Colonic mucosa (tissue), 4 donors: ENCODE data around the gene LBR. TPM values are rescaled to one million over a fixed set of nuclear protein-coding genes. Genes with fewer than 3 reads are reported as not detected.

ENCODE experiments used
- DNase-seq: peaks from one replicate; pipeline ENCODE4 v3.0.0-alpha.2; 2020
- H3K27ac ChIP-seq: fragments of 200-600 bp; one replicate; pipeline ENCODE4 v1.8.0; 2021
- H3K27me3 ChIP-seq: fragments of 200-600 bp; one replicate; pipeline ENCODE4 v1.8.0; 2021
- H3K36me3 ChIP-seq: fragments of 200-600 bp; one replicate; pipeline ENCODE4 v1.8.0; 2021
- H3K4me1 ChIP-seq: fragments of 200-600 bp; one replicate; pipeline ENCODE4 v1.8.0; 2021; ENCODE audit warnings: mild to moderate bottlenecking
- H3K4me3 ChIP-seq: fragments of 200-600 bp; one replicate; pipeline ENCODE4 v1.8.0; 2021
- H3K9ac ChIP-seq, 2 donors: one replicate each; pipeline ENCODE4 v1.7.0; 2013; ENCODE audit warnings: control low read depth in 2 of 2, low read depth in 2 of 2, low read length in 2 of 2
- H3K9me3 ChIP-seq: fragments of 200-600 bp; one replicate; pipeline ENCODE4 v1.8.0; 2021
- intact Hi-C: fragments of 100-400 bp; cut with DNase I; formaldehyde crosslinking; loops from one replicate; pipeline ENCODE4 v1.14.1; 2022
- total RNA-seq, 2 donors: library from RNA; stranded (reverse); fragmentation: NEBNext Ultra II Directional in 1 of 2; extraction: Animal tissue kit (Norgen Biotek cat#: 25700) in 1 of 2; gene quantifications; one replicate each; pipeline ENCODE4 v1.2.1, GENCODE V29; 2021
- TF ChIP-seq, protein P1 (sequence below): fragments of 200-600 bp; IDR thresholded peaks from one replicate; pipeline ENCODE4 v1.8.0; 2022; ENCODE audit warnings: antibody characterized with exemption, mild to moderate bottlenecking
- donor health status: healthy.
- donor health status: DM: no; HTN: no; CAD: no.
- donor health status: DM: no; HTN: no; CAD: no.

Gene LBR
- total RNA-seq, 2 donors from 2014 or later, result 111 to 147 TPM

DNA sequence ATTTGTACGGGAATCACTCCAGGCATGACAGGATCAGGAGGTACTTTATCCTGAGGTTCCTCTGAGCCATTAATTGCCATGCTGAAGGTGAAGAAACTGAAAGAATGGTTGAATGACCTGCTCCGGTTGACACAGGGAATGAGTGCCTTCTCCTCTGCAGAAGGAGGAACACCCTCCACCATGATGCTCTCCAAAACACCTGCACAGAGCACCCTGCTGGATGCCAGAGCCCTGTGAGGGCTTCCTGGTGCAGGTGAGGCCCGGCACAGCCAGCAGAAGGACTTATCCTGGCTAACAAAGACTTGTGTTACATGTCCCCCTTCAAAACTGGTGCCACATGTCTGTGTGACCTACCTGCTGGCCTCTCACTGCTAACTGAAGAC lies 14.3 kb upstream of the LBR start:
- intact Hi-C loops, result no loop called here
- H3K4me3 ChIP-seq, result no peak overlapping the region
- peak overlapping the region in 1 of 2 donors; percentile 77 for H3K9ac ChIP-seq
- H3K4me1 ChIP-seq, result peaks cover 36% of the 10 kb centered on the region
- no peaks in the 10 kb centered on the region for H3K27me3 ChIP-seq
- H3K36me3 ChIP-seq, result no peaks in the 10 kb centered on the region
- peak overlapping the region; percentile 87 for H3K27ac ChIP-seq
- H3K9me3 ChIP-seq, result no peaks in the 10 kb centered on the region
- TF ChIP-seq, protein P1, sequence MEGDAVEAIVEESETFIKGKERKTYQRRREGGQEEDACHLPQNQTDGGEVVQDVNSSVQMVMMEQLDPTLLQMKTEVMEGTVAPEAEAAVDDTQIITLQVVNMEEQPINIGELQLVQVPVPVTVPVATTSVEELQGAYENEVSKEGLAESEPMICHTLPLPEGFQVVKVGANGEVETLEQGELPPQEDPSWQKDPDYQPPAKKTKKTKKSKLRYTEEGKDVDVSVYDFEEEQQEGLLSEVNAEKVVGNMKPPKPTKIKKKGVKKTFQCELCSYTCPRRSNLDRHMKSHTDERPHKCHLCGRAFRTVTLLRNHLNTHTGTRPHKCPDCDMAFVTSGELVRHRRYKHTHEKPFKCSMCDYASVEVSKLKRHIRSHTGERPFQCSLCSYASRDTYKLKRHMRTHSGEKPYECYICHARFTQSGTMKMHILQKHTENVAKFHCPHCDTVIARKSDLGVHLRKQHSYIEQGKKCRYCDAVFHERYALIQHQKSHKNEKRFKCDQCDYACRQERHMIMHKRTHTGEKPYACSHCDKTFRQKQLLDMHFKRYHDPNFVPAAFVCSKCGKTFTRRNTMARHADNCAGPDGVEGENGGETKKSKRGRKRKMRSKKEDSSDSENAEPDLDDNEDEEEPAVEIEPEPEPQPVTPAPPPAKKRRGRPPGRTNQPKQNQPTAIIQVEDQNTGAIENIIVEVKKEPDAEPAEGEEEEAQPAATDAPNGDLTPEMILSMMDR, result no peak
- DNase-seq, result no peak

DNA sequence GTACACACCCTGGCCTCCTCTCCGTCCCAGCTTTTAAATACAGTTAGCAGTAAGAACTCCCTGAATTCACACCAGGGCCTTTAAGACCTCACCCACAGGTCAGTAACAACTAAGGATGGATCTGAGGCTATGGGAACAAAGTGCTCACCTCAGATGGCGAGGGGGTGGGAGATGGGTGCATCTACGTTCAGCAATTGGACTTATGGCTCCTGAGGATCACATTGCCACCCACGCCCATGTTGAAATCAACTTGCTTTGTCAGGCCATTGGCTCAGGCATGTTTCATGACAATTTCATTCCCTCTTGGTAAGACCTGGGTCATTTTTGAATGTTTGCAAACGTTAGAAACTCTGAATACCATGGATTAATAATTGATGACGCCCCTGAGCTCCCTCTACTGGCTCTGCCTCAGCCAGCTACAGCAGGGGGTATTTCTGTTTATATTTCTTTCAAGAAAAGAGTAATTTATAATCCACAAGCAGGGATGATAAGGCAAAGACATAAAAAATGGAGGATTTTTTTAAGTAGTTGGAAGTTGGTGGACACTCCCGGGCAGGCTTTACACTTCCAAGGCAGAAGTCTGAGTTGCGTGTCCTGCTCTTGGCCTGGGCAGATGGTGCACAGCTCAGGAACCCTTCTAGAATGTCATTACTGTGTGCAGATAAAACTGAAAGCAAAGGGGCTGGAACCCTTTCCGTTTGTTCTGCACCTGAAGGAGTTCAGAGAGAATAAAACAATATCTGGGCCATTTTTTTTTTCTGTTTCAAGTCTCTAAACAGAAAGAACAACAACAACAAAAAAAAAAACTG lies 13.7 kb upstream of the LBR start:
- intact Hi-C loops, result no loop called here
- H3K36me3 ChIP-seq, result no peaks in the 10 kb centered on the region
- no peaks in the 10 kb centered on the region for H3K27me3 ChIP-seq
- H3K9me3 ChIP-seq, result no peaks in the 10 kb centered on the region
- H3K4me1 ChIP-seq, result peaks cover 30% of the 10 kb centered on the region
- peak overlapping the region; percentile 87 for H3K27ac ChIP-seq
- TF ChIP-seq, protein P1, result no peak
- H3K9ac ChIP-seq, result peak overlapping the region in 1 of 2 donors; percentile 77
- H3K4me3 ChIP-seq, result no peak overlapping the region
- peak; percentile 87 for DNase-seq

DNA sequence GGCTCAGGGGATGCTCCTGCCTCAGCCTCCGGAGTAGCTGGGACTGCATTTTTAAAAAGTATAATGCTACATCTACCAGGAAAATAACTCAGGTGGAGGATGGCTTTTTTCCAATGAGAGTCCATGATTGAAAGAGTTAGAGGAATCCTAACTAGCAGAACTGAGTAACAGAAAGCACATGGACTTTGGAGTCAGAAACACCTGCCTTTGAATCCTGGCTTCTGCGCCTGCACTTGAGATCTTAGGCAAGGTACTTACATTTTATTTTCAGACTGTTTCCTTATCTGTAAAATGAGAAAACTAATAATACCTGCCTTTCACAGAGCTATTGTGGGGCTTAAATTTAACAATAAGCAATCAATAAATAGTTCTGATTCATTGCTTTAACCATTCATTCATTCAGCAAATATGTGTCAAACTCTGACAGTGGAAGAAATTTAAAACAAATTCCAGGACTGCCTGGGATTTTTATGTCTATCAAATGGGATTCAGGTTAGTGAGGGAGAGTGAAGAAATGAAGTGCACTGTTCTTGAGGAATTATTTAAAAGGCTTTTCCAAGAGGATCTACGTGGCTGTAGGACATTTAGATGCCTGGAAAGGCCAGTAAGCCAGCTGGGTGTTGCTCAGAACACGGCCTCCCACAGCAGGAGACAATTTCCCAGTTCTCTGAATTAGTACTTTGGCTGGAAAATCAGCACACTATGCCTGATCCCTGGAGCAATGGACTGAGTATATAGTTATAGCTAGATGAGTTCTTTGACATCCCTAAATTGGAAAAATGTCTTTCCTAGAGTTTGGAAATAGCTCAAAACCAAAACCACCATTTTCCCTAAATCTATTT lies 12.8 kb upstream of the LBR start:
- H3K4me3 ChIP-seq, result no peak overlapping the region
- H3K27ac ChIP-seq, result peak overlapping the region; percentile 87
- no peaks in the 10 kb centered on the region for H3K9me3 ChIP-seq
- peaks cover 21% of the 10 kb centered on the region for H3K4me1 ChIP-seq
- no peaks in the 10 kb centered on the region for H3K36me3 ChIP-seq
- H3K27me3 ChIP-seq, result no peaks in the 10 kb centered on the region
- intact Hi-C loops, result no loop called here
- TF ChIP-seq, protein P1, result no peak
- H3K9ac ChIP-seq, result peak overlapping the region in 1 of 2 donors; percentile 77
- DNase-seq, result peak; percentile 65

DNA sequence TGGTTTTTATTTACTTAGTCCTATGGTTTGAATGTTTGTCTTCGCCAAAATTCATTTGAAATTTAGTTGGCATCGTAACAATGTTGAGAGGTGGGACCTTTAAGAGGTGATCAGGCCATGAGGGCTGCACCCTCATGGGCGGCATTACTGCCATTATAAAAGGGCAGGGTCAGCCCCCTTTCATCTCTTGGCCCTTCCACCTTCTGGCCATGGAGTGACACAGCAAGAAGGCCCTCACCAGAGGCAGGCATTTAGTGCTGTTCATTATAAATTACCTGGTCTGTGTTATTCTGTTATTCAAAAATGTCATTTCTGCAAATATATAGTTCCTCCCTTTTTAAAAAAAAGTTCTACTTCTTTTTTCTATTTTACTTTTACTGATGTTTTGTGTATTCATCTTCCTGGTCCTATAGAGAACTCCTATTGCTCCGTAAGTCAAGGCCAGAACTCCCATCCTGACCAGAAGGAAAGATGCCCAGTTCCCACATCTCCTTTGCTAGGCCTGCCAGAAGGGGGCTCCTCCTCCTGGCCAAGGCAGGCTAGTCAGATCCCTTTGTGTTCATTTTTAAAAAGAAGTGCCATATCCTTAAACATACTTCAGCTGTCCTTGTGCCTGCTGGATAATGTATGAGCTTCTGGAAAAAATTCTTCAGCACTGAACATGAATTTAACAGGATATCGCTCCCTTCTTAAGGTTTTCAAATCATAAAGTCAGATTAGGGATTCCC lies 10.0 kb upstream of the LBR start:
- intact Hi-C loops, result no loop called here
- no peaks in the 10 kb centered on the region for H3K27me3 ChIP-seq
- no peaks in the 10 kb centered on the region for H3K9me3 ChIP-seq
- DNase-seq, result peak; percentile 44
- peaks cover 5% of the 10 kb centered on the region for H3K4me1 ChIP-seq
- H3K36me3 ChIP-seq, result no peaks in the 10 kb centered on the region
- TF ChIP-seq, protein P1, result peak; percentile 20
- no peak overlapping the region for H3K27ac ChIP-seq
- no peak overlapping the region for H3K9ac ChIP-seq
- H3K4me3 ChIP-seq, result no peak overlapping the region

DNA sequence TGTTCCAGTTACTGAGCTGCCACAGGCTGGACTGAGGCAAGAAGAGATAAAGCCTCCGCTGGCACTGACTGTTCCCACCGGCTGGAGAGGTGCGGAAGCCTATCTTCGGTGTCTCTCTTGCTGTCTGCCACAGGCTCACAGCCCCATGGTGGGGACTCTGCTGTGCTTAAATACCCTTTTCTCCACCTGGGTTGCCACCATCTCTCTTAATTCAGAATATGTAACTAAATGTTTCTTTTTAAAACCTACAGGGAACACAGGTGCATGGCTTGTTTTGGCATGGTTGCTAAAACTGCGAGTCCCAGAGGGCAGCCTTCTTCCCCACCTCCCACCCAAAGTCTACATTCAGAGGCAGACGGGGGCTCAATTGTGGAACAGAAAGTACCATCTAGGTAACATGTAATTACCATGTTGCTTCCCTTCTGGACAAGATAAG lies 8.1 kb upstream of the LBR start:
- no peak for DNase-seq
- TF ChIP-seq, protein P1, result no peak
- no peak overlapping the region for H3K27ac ChIP-seq
- peaks cover 5% of the 10 kb centered on the region for H3K4me1 ChIP-seq
- no peaks in the 10 kb centered on the region for H3K36me3 ChIP-seq
- no peak overlapping the region for H3K9ac ChIP-seq
- H3K27me3 ChIP-seq, result no peaks in the 10 kb centered on the region
- no peak overlapping the region for H3K4me3 ChIP-seq
- intact Hi-C loops, result no loop called here
- no peaks in the 10 kb centered on the region for H3K9me3 ChIP-seq
